HEK293 (cell line): Measurements from ENCODE around the gene ZNF629.

Experiments
- BCL11B ChIP-seq: fragments of 450-650 bp; formaldehyde crosslinking; IDR thresholded peaks from 2 replicates; pipeline ENCODE4 v1.5.1; 2016; ENCODE audit warnings: low read depth, missing biosample characterization, missing genetic modification characterization
- CTCF ChIP-seq: fragments of 450-650 bp; formaldehyde crosslinking; IDR thresholded peaks from 2 replicates; pipeline ENCODE4 v1.5.1; 2016; ENCODE audit warnings: missing biosample characterization, missing genetic modification characterization
- GLI4 ChIP-seq: fragments of 450-650 bp; formaldehyde crosslinking; IDR thresholded peaks from 2 replicates; pipeline ENCODE4 v1.5.1; 2016; ENCODE audit warnings: missing biosample characterization, missing genetic modification characterization
- IKZF3 ChIP-seq: fragments of 450-650 bp; IDR thresholded peaks from 2 replicates; pipeline ENCODE4 v1.5.0; 2018; ENCODE audit warnings: missing biosample characterization, mild to moderate bottlenecking, missing genetic modification characterization, moderate library complexity
- KLF1 ChIP-seq: fragments of 450-650 bp; formaldehyde crosslinking; IDR thresholded peaks from 2 replicates; pipeline ENCODE4 v1.5.1; 2016; ENCODE audit warnings: missing biosample characterization, missing genetic modification characterization
- KLF16 ChIP-seq: fragments of 450-650 bp; formaldehyde crosslinking; IDR thresholded peaks from 2 replicates; pipeline ENCODE4 v1.5.1; 2017; ENCODE audit warnings: missing biosample characterization, missing genetic modification characterization
- KLF17 ChIP-seq: fragments of 450-650 bp; formaldehyde crosslinking; IDR thresholded peaks from 2 replicates; pipeline ENCODE4 v1.5.1; 2016; ENCODE audit warnings: missing biosample characterization, missing genetic modification characterization
- KLF8 ChIP-seq: fragments of 450-650 bp; formaldehyde crosslinking; IDR thresholded peaks from 2 replicates; pipeline ENCODE4 v1.5.1; 2016; ENCODE audit warnings: missing biosample characterization, missing genetic modification characterization
- SETDB1 ChIP-seq: IDR thresholded peaks from one replicate; pipeline ENCODE4 v1.6.1; 2017; ENCODE audit warnings: mild to moderate bottlenecking, low read length, moderate library complexity, mixed read lengths; ENCODE audit not compliant: insufficient read length
- SP2 ChIP-seq: fragments of 450-650 bp; formaldehyde crosslinking; IDR thresholded peaks from 2 replicates; pipeline ENCODE4 v1.5.1; 2016; ENCODE audit warnings: missing biosample characterization, missing genetic modification characterization
- SP3 ChIP-seq: fragments of 450-650 bp; formaldehyde crosslinking; IDR thresholded peaks from 2 replicates; pipeline ENCODE4 v1.5.1; 2016; ENCODE audit warnings: missing biosample characterization, missing genetic modification characterization
- ZBTB17 ChIP-seq: fragments of 450-650 bp; formaldehyde crosslinking; IDR thresholded peaks from 2 replicates; pipeline ENCODE4 v1.5.1; 2016; ENCODE audit warnings: missing biosample characterization, missing genetic modification characterization
- ZBTB20 ChIP-seq: fragments of 450-650 bp; formaldehyde crosslinking; IDR thresholded peaks from 2 replicates; pipeline ENCODE4 v1.5.1; 2016; ENCODE audit warnings: missing biosample characterization, missing genetic modification characterization
- ZBTB6 ChIP-seq: fragments of 450-650 bp; formaldehyde crosslinking; IDR thresholded peaks from 2 replicates; pipeline ENCODE4 v1.5.1; 2017; ENCODE audit warnings: missing biosample characterization, missing genetic modification characterization
- ZBTB8A ChIP-seq: fragments of 450-650 bp; formaldehyde crosslinking; IDR thresholded peaks from 2 replicates; pipeline ENCODE4 v1.5.1; 2016; ENCODE audit warnings: missing biosample characterization, missing genetic modification characterization
- ZNF10 ChIP-seq: fragments of 450-650 bp; formaldehyde crosslinking; IDR thresholded peaks from 2 replicates; pipeline ENCODE4 v1.5.1; 2017; ENCODE audit warnings: missing biosample characterization, missing genetic modification characterization
- ZNF121 ChIP-seq: fragments of 450-650 bp; formaldehyde crosslinking; IDR thresholded peaks from 2 replicates; pipeline ENCODE4 v1.5.1; 2016; ENCODE audit warnings: missing biosample characterization, missing genetic modification characterization
- ZNF146 ChIP-seq: fragments of 450-650 bp; formaldehyde crosslinking; IDR thresholded peaks from 2 replicates; pipeline ENCODE4 v1.5.1; 2016; ENCODE audit warnings: missing biosample characterization, missing genetic modification characterization
- ZNF2 ChIP-seq: fragments of 450-650 bp; formaldehyde crosslinking; IDR thresholded peaks from 2 replicates; pipeline ENCODE4 v1.5.1; 2016; ENCODE audit warnings: missing biosample characterization, missing genetic modification characterization
- ZNF223 ChIP-seq: fragments of 450-650 bp; formaldehyde crosslinking; IDR thresholded peaks from 2 replicates; pipeline ENCODE4 v1.5.1; 2016; ENCODE audit warnings: missing biosample characterization, missing genetic modification characterization
- ZNF341 ChIP-seq: fragments of 450-650 bp; formaldehyde crosslinking; IDR thresholded peaks from 2 replicates; pipeline ENCODE4; 2016; ENCODE audit warnings: low read depth, missing biosample characterization, missing genetic modification characterization
- ZNF366 ChIP-seq: fragments of 450-650 bp; formaldehyde crosslinking; conservative IDR thresholded peaks from 2 replicates; pipeline ENCODE4 v1.5.1; 2016; ENCODE audit warnings: missing biosample characterization, missing genetic modification characterization
- ZNF391 ChIP-seq: fragments of 450-650 bp; formaldehyde crosslinking; IDR thresholded peaks from 2 replicates; pipeline ENCODE4 v1.5.1; 2016; ENCODE audit warnings: low read depth, missing biosample characterization, missing genetic modification characterization, borderline replicate concordance
- ZNF398 ChIP-seq: fragments of 450-650 bp; formaldehyde crosslinking; IDR thresholded peaks from 2 replicates; pipeline ENCODE4 v1.5.1; 2017; ENCODE audit warnings: missing biosample characterization, missing genetic modification characterization
- ZNF416 ChIP-seq: fragments of 450-650 bp; formaldehyde crosslinking; IDR thresholded peaks from 2 replicates; pipeline ENCODE4 v1.5.1; 2016; ENCODE audit warnings: missing biosample characterization, missing genetic modification characterization
- ZNF521 ChIP-seq: fragments of 450-650 bp; formaldehyde crosslinking; IDR thresholded peaks from 2 replicates; pipeline ENCODE4 v1.5.1; 2017; ENCODE audit warnings: missing biosample characterization, mild to moderate bottlenecking, missing genetic modification characterization
- ZNF600 ChIP-seq: fragments of 450-650 bp; formaldehyde crosslinking; IDR thresholded peaks from 2 replicates; pipeline ENCODE4 v1.5.1; 2016; ENCODE audit warnings: missing biosample characterization, missing genetic modification characterization
- ZNF610 ChIP-seq: fragments of 450-650 bp; formaldehyde crosslinking; IDR thresholded peaks from 2 replicates; pipeline ENCODE4 v1.5.1; 2016; ENCODE audit warnings: missing biosample characterization, missing genetic modification characterization, borderline replicate concordance
- ZNF629 ChIP-seq: fragments of 450-650 bp; formaldehyde crosslinking; IDR thresholded peaks from 2 replicates; pipeline ENCODE4 v1.5.1; 2017; ENCODE audit warnings: missing biosample characterization, missing genetic modification characterization
- ZNF664 ChIP-seq: fragments of 450-650 bp; formaldehyde crosslinking; IDR thresholded peaks from 2 replicates; pipeline ENCODE4 v1.5.1; 2016; ENCODE audit warnings: missing biosample characterization, missing genetic modification characterization
- ZNF692 ChIP-seq: fragments of 450-650 bp; formaldehyde crosslinking; IDR thresholded peaks from 2 replicates; pipeline ENCODE4 v1.5.1; 2016; ENCODE audit warnings: missing biosample characterization, missing genetic modification characterization
- ZNF701 ChIP-seq: fragments of 450-650 bp; formaldehyde crosslinking; IDR thresholded peaks from 2 replicates; pipeline ENCODE4 v1.5.1; 2016; ENCODE audit warnings: missing biosample characterization, missing genetic modification characterization
- ZXDB ChIP-seq: fragments of 450-650 bp; formaldehyde crosslinking; IDR thresholded peaks from 2 replicates; pipeline ENCODE4 v1.5.1; 2016; ENCODE audit warnings: missing biosample characterization, missing genetic modification characterization

ZNF629 gene

GRCh38 chr16:30761928-30762902 lies 24.8 kb downstream of the ZNF629 start, which contains the start of the genes CFAP119 and RNF40 (continued):
- TF ChIP-seq ZNF416 (tag by site-specific recombination): no peak
- TF ChIP-seq ZNF10 (tag by site-specific recombination): peak; percentile 69; the same call in 1 of the 2 replicates
- TF ChIP-seq ZNF600 (tag by site-specific recombination): peak; percentile 85; the same call in 1 of the 2 replicates
- no peak for TF ChIP-seq GLI4
- TF ChIP-seq ZNF391 (tag by site-specific recombination): peak; percentile 65; the same call in 1 of the 2 replicates
- peak; percentile 52; the same call in 1 of the 2 replicates for TF ChIP-seq ZNF146 (tag by site-specific recombination)
- TF ChIP-seq ZNF701 (tag by site-specific recombination): no peak
- peak; percentile 26; the same call in 1 of the 2 replicates for TF ChIP-seq ZBTB20 (tag by site-specific recombination)
- TF ChIP-seq KLF16: peak; percentile 15; the same call in 1 of the 2 replicates
- TF ChIP-seq ZNF398 (tag by site-specific recombination): peak; percentile 52
- TF ChIP-seq CTCF: peak; percentile 47; the same call in 1 of the 2 replicates
- peak; percentile 42; the same call in 1 of the 2 replicates for TF ChIP-seq ZBTB8A (tag by site-specific recombination)
- TF ChIP-seq ZNF341 (tag by site-specific recombination): peak; percentile 73; the same call in 1 of the 2 replicates
- TF ChIP-seq KLF1 (tag by site-specific recombination): no peak
- peak; percentile 92 for TF ChIP-seq IKZF3 (tag by site-specific recombination)
- peak; percentile 29; the same call in 1 of the 2 replicates for TF ChIP-seq KLF8 (tag by site-specific recombination)
- peak; percentile 61 for TF ChIP-seq KLF17 (tag by site-specific recombination)
- TF ChIP-seq ZNF366 (tag by site-specific recombination): 0 out of 2 replicates have a peak, but pooled peaks have one; percentile 23
- TF ChIP-seq ZNF521 (tag by site-specific recombination): no peak
- TF ChIP-seq ZBTB17: peak; percentile 99
- TF ChIP-seq ZNF610 (tag by site-specific recombination): no peak
- TF ChIP-seq BCL11B: no peak
- TF ChIP-seq ZNF223 (tag by site-specific recombination): no peak
- no peak for TF ChIP-seq ZNF664 (tag by site-specific recombination)
- peak; percentile 80 for TF ChIP-seq ZXDB (tag by site-specific recombination)
- peak; percentile 11; the same call in 1 of the 2 replicates for TF ChIP-seq ZNF2
- peak; percentile 57; the same call in 1 of the 2 replicates for TF ChIP-seq SP3 (tag by site-specific recombination)
- TF ChIP-seq ZNF629 (tag by site-specific recombination): peak; percentile 95
- TF ChIP-seq SP2 (tag by site-specific recombination): peak; percentile 92
- peak; percentile 33; the same call in 1 of the 2 replicates for TF ChIP-seq ZBTB6
- TF ChIP-seq SETDB1: no peak
- no peak for TF ChIP-seq ZNF121 (tag by site-specific recombination)
- peak; percentile 58 for TF ChIP-seq ZNF692
